ENCODE data around the gene KIF3A.

KIF3A gene

GRCh38 chr5:132684922-132685720 is 52.2 kb downstream of the KIF3A start:
- no peak overlapping the region for H3K27ac ChIP-seq
- TF ChIP-seq, protein P1, sequence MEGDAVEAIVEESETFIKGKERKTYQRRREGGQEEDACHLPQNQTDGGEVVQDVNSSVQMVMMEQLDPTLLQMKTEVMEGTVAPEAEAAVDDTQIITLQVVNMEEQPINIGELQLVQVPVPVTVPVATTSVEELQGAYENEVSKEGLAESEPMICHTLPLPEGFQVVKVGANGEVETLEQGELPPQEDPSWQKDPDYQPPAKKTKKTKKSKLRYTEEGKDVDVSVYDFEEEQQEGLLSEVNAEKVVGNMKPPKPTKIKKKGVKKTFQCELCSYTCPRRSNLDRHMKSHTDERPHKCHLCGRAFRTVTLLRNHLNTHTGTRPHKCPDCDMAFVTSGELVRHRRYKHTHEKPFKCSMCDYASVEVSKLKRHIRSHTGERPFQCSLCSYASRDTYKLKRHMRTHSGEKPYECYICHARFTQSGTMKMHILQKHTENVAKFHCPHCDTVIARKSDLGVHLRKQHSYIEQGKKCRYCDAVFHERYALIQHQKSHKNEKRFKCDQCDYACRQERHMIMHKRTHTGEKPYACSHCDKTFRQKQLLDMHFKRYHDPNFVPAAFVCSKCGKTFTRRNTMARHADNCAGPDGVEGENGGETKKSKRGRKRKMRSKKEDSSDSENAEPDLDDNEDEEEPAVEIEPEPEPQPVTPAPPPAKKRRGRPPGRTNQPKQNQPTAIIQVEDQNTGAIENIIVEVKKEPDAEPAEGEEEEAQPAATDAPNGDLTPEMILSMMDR (conservative IDR thresholded peaks at IDR 0.05), result no peak

- TF ChIP-seq, protein P1 (conservative IDR thresholded peaks at IDR 0.05), result no peak
These were observed 52.9 kb downstream of the KIF3A start for GRCh38 chr5:132684491-132684890.

GRCh38 chr5:132681983-132682382 is 55.4 kb downstream of the KIF3A start:
- no peak overlapping the region for H3K27ac ChIP-seq
- TF ChIP-seq, protein P1 (conservative IDR thresholded peaks at IDR 0.05), result no peak

More at GRCh38 chr5:132684491-132684890, 52.9 kb downstream of the KIF3A start:
- no peak overlapping the region for H3K27ac ChIP-seq

- TF ChIP-seq, protein P1 (conservative IDR thresholded peaks at IDR 0.05), result no peak
- H3K27ac ChIP-seq, result no peak overlapping the region
These were observed 55.9 kb downstream of the KIF3A start for GRCh38 chr5:132681476-132681831.

- TF ChIP-seq, protein P1 (conservative IDR thresholded peaks at IDR 0.05), result no peak
These were observed 56.4 kb downstream of the KIF3A start for GRCh38 chr5:132680780-132681475.

GRCh38 chr5:132679717-132680380 is 57.5 kb downstream of the KIF3A start:
- TF ChIP-seq, protein P1 (conservative IDR thresholded peaks at IDR 0.05), result no peak
- no peak overlapping the region for H3K27ac ChIP-seq

More at GRCh38 chr5:132680780-132681475, 56.4 kb downstream of the KIF3A start:
- H3K27ac ChIP-seq, result no peak overlapping the region

DNA sequence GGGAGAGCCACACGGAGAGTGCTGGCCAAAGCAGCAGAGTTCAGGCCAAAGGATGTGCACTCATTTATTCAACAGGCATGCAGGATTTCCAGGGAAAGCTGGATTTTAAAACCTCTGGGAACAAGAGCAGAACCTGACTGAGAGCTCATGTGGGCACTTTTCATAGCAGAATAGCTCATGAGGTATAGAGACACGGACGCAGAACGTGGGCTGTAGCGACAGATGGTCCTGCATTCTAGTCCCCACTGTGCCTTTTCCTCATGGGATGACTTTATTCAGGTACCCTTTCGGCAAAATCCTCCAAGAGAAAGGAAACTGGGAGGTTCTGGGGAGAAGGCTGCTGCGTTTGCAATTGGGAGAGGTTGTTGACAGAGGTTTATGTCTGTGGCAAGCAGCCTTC is 58.2 kb downstream of the KIF3A start:
- H3K27ac ChIP-seq, result no peak overlapping the region
- TF ChIP-seq, protein P1 (conservative IDR thresholded peaks at IDR 0.05), result no peak

Data from VCaP (cell line).